WTC11 (cell line): ENCODE measurements around the gene CLIC1. TPM values are rescaled to one million over a fixed set of nuclear protein-coding genes. Genes with fewer than 3 reads are reported as not detected.

Experiments used
- ATAC-seq: fragments of 200-7000 bp; cut with Tn5 transposase; 2 replicates; pipeline ENCODE4 v1.10.0; 2021; ENCODE audit warnings: mild to moderate bottlenecking, moderate library complexity
- CTCF ChIA-PET: fragments of 300-600 bp; sonication (Branson Sonifier 250); formaldehyde crosslinking; loops from one replicate; lab custom pipeline; 2021; ENCODE audit warnings: antibody characterized with exemption; lab: Charles Lee
- POLR2A ChIA-PET: fragments of 350-600 bp; sonication (Branson Sonifier 250); formaldehyde crosslinking; loops from one replicate; lab custom pipeline; 2021; ENCODE audit warnings: antibody characterized with exemption; lab: Charles Lee
- DNase-seq: peaks from one replicate; pipeline ENCODE4 v3.0.0; 2021; ENCODE audit warnings: low spot score
- H3K27ac Mint-ChIP-seq: 2 replicates; pipeline ENCODE4 v1.8.0; 2021; ENCODE audit warnings: mixed read lengths
- H3K27me3 Mint-ChIP-seq: 2 replicates; pipeline ENCODE4 v1.8.0; 2021; ENCODE audit warnings: low read depth, mild to moderate bottlenecking, moderate library complexity, mixed read lengths
- H3K36me3 Mint-ChIP-seq: 2 replicates; pipeline ENCODE4 v1.8.0; 2021; ENCODE audit warnings: mixed read lengths
- H3K4me1 Mint-ChIP-seq: 2 replicates; pipeline ENCODE4 v1.8.0; 2022; ENCODE audit warnings: mixed read lengths
- H3K4me3 Mint-ChIP-seq: 2 replicates; pipeline ENCODE4 v1.8.0; 2021; ENCODE audit warnings: mild to moderate bottlenecking, moderate library complexity, mixed read lengths
- H3K9me3 Mint-ChIP-seq: 2 replicates; pipeline ENCODE4 v1.8.0; 2021; ENCODE audit warnings: mixed read lengths
- AFF4 ChIP-seq: sonication (generic); formaldehyde crosslinking; IDR thresholded peaks from 2 replicates; pipeline ENCODE4 v1.8.1; 2023; ENCODE audit warnings: mild to moderate bottlenecking, missing genetic modification reagents, borderline replicate concordance
- AR ChIP-seq: fragments of 250-450 bp; sonication (Bioruptor Pico); IDR thresholded peaks from 2 replicates; pipeline ENCODE4 v1.9.0; 2021; ENCODE audit warnings: mild to moderate bottlenecking
- ATF3 ChIP-seq: sonication (generic); formaldehyde crosslinking; conservative IDR thresholded peaks from 2 replicates; pipeline ENCODE4 v1.8.1; 2022; ENCODE audit warnings: mild to moderate bottlenecking, missing genetic modification reagents
- FOXJ3 ChIP-seq: sonication (generic); formaldehyde crosslinking; IDR thresholded peaks from 2 replicates; pipeline ENCODE4 v1.9.0; 2021; ENCODE audit warnings: missing genetic modification reagents, mild to moderate bottlenecking, borderline replicate concordance
- HMGA2 ChIP-seq: fragments of 250-450 bp; sonication (Bioruptor Pico); IDR thresholded peaks from 2 replicates; pipeline ENCODE4 v1.4.0; 2021; ENCODE audit warnings: mild to moderate bottlenecking, moderate library complexity
- NR3C1 ChIP-seq: sonication (generic); formaldehyde crosslinking; conservative IDR thresholded peaks from 2 replicates; pipeline ENCODE4 v1.8.1; 2023; ENCODE audit warnings: low read depth, mild to moderate bottlenecking, missing genetic modification reagents
- RORB ChIP-seq: fragments of 250-450 bp; sonication (Bioruptor Pico); IDR thresholded peaks from 2 replicates; pipeline ENCODE4 v1.9.0; 2021; ENCODE audit warnings: mild to moderate bottlenecking
- STAT6 ChIP-seq: sonication (generic); formaldehyde crosslinking; conservative IDR thresholded peaks from 2 replicates; pipeline ENCODE4 v1.8.1; 2023; ENCODE audit warnings: mild to moderate bottlenecking, low read depth, missing genetic modification reagents, moderate library complexity
- ZBTB43 ChIP-seq: sonication (generic); formaldehyde crosslinking; IDR thresholded peaks from 2 replicates; pipeline ENCODE4 v1.8.1; 2023; ENCODE audit warnings: mild to moderate bottlenecking, missing genetic modification reagents
- ZNF263 ChIP-seq: sonication (generic); formaldehyde crosslinking; IDR thresholded peaks from 2 replicates; pipeline ENCODE4 v1.8.1; 2022; ENCODE audit warnings: low read depth, mild to moderate bottlenecking, moderate library complexity, missing genetic modification reagents
- ZNF423 ChIP-seq: fragments of 250-450 bp; sonication (Bioruptor Pico); IDR thresholded peaks from 2 replicates; pipeline ENCODE4 v2.1.2; 2022; ENCODE audit warnings: mild to moderate bottlenecking, moderate library complexity
- ZNF671 ChIP-seq: fragments of 250-450 bp; sonication (Bioruptor Pico); IDR thresholded peaks from 2 replicates; pipeline ENCODE4 v1.8.0; 2021; ENCODE audit warnings: mild to moderate bottlenecking
- total RNA-seq: library from RNA; stranded (reverse); gene quantifications from 3 replicates; pipeline ENCODE4 v1.2.3, GENCODE V29; 2021
- TF ChIP-seq, protein P1 (sequence below): fragments of 250-450 bp; sonication (Bioruptor Pico); IDR thresholded peaks from 2 replicates; pipeline ENCODE4 v1.9.0; 2021; ENCODE audit warnings: mild to moderate bottlenecking, borderline replicate concordance

CLIC1 gene
- total RNA-seq, 1 experiment from 2014 or later = 244 TPM

DNA sequence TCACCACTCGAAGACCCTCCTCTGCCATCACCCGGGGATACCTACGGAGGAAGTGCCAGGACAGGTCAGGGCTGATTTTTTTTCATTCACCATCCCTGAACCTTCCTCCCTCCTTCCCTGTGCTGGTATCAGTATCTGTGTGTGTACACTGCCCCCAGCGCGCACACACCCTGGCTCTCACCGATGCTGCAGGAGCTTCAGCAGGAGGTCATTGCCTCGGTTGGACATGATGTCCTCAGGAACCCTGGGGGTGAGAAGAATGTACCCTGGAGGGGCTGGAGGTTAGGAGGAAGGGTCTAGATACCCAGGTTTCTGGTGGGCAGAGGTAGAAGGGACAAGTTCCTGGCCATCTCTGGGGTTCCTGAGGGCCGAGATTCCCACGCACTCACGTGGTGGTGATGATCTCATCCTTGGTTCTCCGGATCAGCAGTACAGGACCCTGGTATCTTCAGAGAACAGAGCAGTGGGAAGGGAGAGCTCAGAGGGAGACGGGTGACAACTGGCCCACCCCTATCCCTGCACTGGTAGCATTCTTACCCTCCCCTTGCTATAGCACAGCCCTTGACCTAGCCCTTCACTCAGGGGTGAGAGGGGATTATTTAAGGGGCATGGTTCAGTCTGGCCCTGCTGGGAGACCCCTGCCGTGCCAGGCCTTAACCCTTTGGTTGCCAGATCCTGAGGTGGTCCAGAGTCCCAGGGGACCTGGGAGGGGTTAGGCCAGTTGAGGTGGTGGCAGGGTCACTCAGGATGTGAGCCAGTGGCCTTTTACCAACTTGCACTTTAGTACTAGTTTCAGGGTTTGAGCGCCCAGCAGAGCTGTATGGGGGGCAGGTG, 48.3 kb downstream of the CLIC1 start:
- H3K27me3 Mint-ChIP-seq = no peaks in the 10 kb centered on the region; the same call in 1 of the 2 replicates
- ATAC-seq (no peak), DNase-seq (no peak)
- CTCF ChIA-PET = interaction anchor here (1.2 to 1.7 kb wide), 2 partner anchors 50 to 139 kb away, joined by 4 to 5 read pairs; partner anchors contain the start of gene HSPA1B
- peaks cover 7% of the 10 kb centered on the region for H3K4me1 Mint-ChIP-seq
- POLR2A ChIA-PET = no interaction called here
- H3K36me3 Mint-ChIP-seq = peaks cover 15% of the 10 kb centered on the region
- H3K4me3 Mint-ChIP-seq = no peak overlapping the region
- no peak for TF ChIP-seq STAT6
- TF ChIP-seq NR3C1 (CRISPR knock-in tag) = no peak
- no peaks in the 10 kb centered on the region for H3K9me3 Mint-ChIP-seq
- H3K27ac Mint-ChIP-seq = no peak overlapping the region

DNA sequence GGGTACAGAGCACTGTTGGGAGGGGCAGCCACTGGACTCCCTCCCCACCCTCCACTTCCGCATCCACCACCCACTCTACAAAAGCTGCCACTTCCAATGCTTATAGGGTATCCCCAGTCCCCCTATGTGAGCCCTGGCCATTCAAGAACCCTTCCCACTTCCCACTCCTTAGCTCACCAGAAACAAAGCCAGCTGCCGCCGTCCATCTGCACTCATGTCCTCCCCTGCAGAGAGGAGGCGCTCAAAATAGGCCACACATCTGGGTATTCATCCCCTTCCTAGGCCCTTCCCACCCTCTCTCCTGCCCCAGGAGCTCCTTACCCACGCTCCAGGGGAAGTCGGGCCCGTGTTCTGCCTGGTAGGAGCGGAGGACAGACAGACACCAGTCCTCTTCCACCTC, 49.0 kb downstream of the CLIC1 start:
- Mint-ChIP-seq H3K27ac (no peak overlapping the region), H3K36me3 (peaks cover 15% of the 10 kb centered on the region), H3K4me3 (no peak overlapping the region), H3K27me3 (peaks cover 3% of the 10 kb centered on the region), H3K9me3 (no peaks in the 10 kb centered on the region), H3K4me1 (peaks cover 7% of the 10 kb centered on the region)
- ATAC-seq (no peak), DNase-seq (no peak)
- POLR2A ChIA-PET = interaction anchor here (0.5 to 0.6 kb wide), 2 partner anchors 85 to 286 kb away, joined by 3 read pairs; no protein-coding TSS in a partner anchor
- no peak for TF ChIP-seq ZNF263
- TF ChIP-seq AR (CRISPR knock-in tag) = no peak
- CTCF ChIA-PET = interaction anchor here (1.2 kb wide), 1 partner anchor 50 kb away, joined by 5 read pairs; no protein-coding TSS in a partner anchor

DNA sequence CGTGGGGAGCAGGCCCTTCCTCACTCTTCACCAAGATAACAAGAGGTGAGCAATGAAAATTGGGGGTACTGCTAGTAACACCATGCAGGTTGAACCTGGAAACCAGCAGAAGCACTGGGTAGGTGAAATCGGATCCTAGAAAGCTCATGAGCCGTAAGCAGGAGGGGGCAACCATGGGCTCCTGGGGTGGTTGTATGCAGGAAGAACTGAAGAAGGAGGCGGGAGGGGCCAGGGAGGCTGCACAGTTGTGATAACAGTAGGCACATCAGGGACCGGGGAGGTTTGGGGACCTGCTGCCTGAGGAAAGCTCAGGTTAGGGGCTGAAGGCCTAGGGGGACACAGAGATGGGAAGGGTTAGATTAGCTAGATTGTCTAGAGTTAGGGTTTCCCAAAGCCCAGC, 49.8 kb downstream of the CLIC1 start:
- no peaks in the 10 kb centered on the region for H3K9me3 Mint-ChIP-seq
- H3K27ac Mint-ChIP-seq = no peak overlapping the region
- CTCF ChIA-PET = no interaction called here
- H3K4me1 Mint-ChIP-seq = peaks cover 9% of the 10 kb centered on the region
- no peak for DNase-seq
- ATAC-seq = no peak
- TF ChIP-seq ZBTB43 (CRISPR knock-in tag) = no peak
- TF ChIP-seq FOXJ3 = no peak
- TF ChIP-seq, protein P1, sequence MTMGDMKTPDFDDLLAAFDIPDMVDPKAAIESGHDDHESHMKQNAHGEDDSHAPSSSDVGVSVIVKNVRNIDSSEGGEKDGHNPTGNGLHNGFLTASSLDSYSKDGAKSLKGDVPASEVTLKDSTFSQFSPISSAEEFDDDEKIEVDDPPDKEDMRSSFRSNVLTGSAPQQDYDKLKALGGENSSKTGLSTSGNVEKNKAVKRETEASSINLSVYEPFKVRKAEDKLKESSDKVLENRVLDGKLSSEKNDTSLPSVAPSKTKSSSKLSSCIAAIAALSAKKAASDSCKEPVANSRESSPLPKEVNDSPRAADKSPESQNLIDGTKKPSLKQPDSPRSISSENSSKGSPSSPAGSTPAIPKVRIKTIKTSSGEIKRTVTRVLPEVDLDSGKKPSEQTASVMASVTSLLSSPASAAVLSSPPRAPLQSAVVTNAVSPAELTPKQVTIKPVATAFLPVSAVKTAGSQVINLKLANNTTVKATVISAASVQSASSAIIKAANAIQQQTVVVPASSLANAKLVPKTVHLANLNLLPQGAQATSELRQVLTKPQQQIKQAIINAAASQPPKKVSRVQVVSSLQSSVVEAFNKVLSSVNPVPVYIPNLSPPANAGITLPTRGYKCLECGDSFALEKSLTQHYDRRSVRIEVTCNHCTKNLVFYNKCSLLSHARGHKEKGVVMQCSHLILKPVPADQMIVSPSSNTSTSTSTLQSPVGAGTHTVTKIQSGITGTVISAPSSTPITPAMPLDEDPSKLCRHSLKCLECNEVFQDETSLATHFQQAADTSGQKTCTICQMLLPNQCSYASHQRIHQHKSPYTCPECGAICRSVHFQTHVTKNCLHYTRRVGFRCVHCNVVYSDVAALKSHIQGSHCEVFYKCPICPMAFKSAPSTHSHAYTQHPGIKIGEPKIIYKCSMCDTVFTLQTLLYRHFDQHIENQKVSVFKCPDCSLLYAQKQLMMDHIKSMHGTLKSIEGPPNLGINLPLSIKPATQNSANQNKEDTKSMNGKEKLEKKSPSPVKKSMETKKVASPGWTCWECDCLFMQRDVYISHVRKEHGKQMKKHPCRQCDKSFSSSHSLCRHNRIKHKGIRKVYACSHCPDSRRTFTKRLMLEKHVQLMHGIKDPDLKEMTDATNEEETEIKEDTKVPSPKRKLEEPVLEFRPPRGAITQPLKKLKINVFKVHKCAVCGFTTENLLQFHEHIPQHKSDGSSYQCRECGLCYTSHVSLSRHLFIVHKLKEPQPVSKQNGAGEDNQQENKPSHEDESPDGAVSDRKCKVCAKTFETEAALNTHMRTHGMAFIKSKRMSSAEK = no peak
- TF ChIP-seq ZNF423 (CRISPR knock-in tag) = no peak
- TF ChIP-seq AFF4 (CRISPR knock-in tag) = no peak
- TF ChIP-seq ZNF671 (CRISPR knock-in tag) = no peak
- TF ChIP-seq RORB (CRISPR knock-in tag) = no peak
- no peak for TF ChIP-seq ATF3 (CRISPR knock-in tag)
- no peak for TF ChIP-seq HMGA2 (CRISPR knock-in tag)
- H3K27me3 Mint-ChIP-seq = peaks cover 11% of the 10 kb centered on the region
- POLR2A ChIA-PET = interaction anchor here (0.6 kb wide), 1 partner anchor 285 kb away, joined by 3 read pairs; no protein-coding TSS in a partner anchor
- H3K4me3 Mint-ChIP-seq = no peak overlapping the region
- H3K36me3 Mint-ChIP-seq = peaks cover 15% of the 10 kb centered on the region
